SIG-M5 treated with dmso at 0.1 percent for 504 hours (cell line): ENCODE results near the gene XYLT1.

Experiments used
- DNase-seq: peaks from one replicate; lab custom pipeline; 2025; ENCODE audit not compliant: unreplicated experiment; lab: John Stamatoyannopoulos, UW

XYLT1 gene

GRCh38 chr16:17459903-17460521, 10.7 kb downstream of the XYLT1 start:
- DNase-seq = no peak

DNA sequence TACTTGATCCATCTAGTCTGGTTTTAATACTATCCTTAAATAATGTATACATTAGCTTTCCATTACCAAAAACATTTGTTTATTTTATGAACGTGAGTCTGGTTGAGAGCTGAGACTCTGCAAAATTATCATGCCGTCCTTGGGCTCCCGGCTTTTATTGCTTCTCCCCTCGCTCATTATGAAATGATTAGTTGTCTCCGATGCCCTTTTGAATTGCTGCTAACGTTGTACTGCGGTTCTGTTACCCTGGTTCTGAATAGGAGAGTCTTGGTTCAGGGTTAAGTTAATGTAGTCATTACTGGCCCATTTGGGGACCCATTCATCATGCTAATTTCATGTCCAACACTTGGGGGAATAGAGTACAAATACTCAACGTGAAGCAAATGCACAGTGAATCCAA, 12.8 kb downstream of the XYLT1 start:
- DNase-seq = no peak

GRCh38 chr16:17457513-17457912, 13.2 kb downstream of the XYLT1 start:
- no peak for DNase-seq

GRCh38 chr16:17454162-17454730, 16.5 kb downstream of the XYLT1 start:
- no peak for DNase-seq

DNA sequence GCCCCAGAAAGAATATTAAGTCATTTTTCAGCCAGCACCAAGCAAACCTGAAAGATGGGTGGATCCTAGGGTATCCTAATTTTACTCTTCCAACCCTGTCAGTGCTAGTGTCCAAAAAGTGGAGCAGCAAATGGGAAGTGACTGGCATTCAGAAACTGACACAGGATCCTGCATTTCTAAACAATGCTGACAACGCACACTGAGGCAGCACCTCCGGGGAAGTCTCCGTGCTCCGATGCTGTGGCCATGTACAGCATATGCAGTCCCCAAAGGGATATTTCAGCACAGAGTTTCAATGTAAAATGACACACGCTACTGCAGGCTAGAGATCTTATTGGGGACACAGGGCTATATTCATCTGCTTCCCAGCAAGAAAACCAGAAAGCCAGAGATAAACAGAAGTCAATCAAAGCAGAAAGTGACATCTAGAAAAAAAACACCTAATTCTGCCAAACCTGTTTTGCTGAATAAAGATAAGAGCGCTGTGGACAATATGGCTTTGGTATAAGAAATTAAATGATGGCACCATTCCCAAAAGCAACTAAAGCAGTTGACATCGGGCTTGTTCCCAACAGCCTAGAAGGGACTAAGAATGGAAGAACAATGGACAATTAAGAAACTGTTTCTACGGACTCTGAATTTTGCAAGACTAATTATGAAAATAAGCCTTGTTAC, 17.3 kb downstream of the XYLT1 start:
- no peak for DNase-seq

DNA sequence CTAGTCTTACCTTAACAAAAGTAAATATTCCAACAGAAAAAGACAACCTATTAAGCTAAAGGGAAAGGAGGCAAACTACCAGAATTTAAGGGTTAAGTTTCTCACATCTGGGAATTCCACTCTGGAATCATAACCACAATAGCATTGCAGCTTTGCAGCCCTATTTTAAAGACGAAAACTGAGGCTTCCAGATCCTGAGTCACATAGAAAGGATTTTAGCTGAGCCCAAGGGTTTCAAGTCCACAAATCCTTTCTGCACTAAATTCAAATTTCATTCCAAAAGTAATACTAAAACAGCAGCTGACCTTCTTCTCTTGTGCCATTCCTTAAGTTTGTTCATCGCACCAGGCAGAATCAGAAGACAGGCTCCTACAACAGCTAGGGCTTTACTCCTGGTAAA, 17.8 kb downstream of the XYLT1 start:
- DNase-seq = no peak

DNA sequence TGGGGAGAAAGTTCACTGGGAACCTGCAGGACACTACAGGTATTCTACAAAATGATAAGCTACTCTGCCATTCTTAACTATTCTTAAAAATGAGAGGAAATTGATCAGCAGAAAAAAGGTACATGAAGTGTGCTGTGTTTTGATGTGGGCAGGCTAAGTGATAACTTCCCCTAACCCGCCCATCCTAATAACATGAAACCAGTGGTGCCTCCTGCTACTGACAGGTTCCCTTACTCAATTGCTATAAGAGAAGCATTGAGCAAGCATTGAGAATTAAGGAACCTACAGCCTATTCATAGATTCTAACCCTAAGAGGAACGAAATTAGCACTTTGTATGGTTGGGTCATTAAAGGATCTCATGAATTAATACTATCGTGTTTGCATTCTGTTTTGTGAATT, 18.9 kb downstream of the XYLT1 start:
- DNase-seq = peak; percentile 92

- no peak for DNase-seq
These were observed 20.5 kb downstream of the XYLT1 start for GRCh38 chr16:17450291-17450690.

GRCh38 chr16:17448640-17449638, 21.8 kb downstream of the XYLT1 start:
- peak; percentile 44 for DNase-seq

GRCh38 chr16:17447101-17447569, 23.6 kb downstream of the XYLT1 start:
- no peak for DNase-seq

DNA sequence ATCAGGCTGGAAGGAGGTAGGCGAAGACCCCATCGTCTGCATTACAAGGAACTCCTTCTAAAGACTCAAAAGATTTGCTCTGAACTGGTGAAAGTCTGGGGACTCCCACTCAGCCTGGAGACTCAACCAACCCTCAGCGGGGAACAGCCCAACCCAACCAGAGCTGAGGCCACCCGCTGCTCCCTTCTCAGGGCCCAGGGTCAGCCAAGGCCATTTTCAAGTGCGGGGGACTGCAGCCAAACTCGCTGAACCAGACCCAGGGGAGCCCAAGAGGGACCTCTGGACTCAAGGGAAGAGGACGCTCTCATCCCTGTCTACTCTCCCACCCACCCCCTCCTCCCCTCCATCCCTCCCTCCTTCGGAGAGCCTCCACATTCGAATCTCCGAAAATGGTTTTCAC, 24.1 kb downstream of the XYLT1 start:
- no peak for DNase-seq

GRCh38 chr16:17445421-17445820, 25.3 kb downstream of the XYLT1 start:
- no peak for DNase-seq

DNA sequence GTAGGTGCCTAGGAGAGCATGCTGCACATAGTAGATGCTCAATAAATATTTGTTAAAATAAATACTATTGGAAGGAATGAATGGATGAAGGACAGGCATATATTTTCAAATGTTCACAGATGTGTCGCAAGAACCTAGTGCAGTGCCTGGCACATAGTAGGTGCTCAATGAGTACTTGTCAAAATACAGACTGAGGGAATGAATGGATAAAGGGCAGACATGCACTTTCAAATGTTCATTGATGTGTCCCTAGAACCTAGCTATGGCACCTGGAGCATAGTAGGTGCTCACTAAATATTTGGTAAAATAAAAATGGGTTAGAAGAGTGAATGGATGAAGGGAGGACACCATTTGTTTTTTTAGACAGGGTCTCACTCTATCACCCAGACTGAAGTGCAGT, 26.1 kb downstream of the XYLT1 start:
- no peak for DNase-seq

DNA sequence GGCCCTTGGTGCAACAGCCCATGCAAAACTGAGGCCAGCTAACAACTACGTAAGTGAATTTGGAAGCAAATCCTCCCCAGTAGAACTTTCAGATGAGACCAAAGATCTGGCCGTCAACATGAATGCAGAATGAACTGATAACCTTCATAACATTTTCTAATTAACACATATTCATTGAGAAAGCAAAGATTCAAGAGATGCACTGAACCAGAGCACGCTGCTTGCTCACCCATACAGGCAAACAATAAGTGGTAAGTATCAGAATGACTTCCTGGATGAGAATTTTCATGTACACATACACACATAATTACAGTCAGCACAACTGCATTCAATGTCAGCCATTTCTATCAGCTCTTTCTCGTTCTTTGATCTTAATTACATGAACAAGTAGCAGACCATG, 30.6 kb downstream of the XYLT1 start:
- DNase-seq = no peak

DNA sequence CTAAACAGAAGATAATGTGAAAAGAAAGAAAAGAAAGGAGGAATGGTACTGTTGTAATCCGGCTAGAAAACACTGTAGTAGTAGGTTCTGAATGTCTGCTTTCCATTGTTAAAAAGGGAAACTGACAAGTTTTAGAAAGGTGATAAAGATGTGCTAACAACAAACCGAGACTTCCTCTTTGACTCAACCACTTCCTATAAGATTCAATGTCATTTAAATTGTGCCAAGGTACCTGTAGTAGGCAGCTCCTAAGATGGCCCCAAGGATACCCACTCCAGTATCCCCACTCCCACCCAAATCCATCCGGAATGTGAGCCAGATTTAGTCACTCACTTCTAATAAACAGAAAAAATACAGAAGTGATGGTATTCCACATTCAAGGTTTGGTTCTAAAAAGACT, 31.2 kb downstream of the XYLT1 start:
- DNase-seq = no peak

- DNase-seq = no peak
These were observed 32.8 kb downstream of the XYLT1 start for GRCh38 chr16:17437981-17438380.

DNA sequence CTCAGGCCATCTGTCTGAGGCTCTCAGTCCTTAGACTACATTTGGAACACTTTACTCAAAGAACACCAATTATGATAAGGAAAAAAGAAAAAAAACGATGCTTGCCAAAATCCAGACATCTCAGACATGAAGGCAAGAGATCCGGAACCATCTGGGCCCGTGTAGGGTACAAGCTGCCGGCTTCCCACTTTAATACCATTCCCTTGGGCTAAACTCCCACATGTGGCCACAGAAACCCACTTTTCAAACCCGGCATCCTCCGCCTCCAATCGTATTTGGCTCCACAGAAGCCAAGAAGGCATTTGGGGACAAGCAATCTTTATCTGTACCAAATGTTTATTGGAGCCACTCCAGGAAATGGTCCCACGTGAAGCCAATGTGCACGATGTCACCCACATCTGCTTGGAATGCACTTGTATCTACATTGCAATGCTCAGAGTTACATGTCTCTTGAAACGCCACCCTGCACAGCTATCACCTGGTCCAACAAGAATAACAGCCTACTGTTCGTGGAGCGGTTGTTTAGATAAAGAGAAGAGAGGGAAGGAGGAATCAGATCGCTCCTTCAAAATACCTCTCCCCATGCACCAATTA, 33.5 kb downstream of the XYLT1 start:
- no peak for DNase-seq

DNA sequence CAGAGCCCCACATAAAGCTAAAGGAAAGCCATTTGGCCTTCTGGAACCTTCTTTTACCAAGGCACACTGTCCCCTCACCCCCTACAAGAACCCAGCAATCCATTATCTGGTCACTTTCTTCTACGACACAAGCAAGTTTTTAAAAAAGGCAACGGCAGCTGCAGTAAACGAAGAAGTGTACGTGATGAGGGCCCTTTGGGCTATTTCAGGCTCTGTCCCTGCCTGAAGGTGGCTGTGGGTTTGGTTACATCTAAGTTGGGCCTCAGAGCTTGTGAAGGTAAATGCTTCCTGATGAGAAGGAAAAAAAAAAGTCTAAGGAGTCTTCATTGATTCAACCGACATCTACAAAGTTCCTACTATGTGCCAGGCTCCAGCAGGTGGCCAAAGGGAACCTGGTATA, 35.4 kb downstream of the XYLT1 start:
- DNase-seq = no peak

- DNase-seq = no peak
These were observed 36.9 kb downstream of the XYLT1 start for GRCh38 chr16:17433577-17434451.
